GM18861 (cell line): ENCODE results near the gene FXYD6.

Source experiments
- ATAC-seq: cut with Tn5 transposase; IDR thresholded peaks from one replicate; pipeline ENCODE4 v1.9.1; 2021; ENCODE audit not compliant: unreplicated experiment

Gene FXYD6

DNA sequence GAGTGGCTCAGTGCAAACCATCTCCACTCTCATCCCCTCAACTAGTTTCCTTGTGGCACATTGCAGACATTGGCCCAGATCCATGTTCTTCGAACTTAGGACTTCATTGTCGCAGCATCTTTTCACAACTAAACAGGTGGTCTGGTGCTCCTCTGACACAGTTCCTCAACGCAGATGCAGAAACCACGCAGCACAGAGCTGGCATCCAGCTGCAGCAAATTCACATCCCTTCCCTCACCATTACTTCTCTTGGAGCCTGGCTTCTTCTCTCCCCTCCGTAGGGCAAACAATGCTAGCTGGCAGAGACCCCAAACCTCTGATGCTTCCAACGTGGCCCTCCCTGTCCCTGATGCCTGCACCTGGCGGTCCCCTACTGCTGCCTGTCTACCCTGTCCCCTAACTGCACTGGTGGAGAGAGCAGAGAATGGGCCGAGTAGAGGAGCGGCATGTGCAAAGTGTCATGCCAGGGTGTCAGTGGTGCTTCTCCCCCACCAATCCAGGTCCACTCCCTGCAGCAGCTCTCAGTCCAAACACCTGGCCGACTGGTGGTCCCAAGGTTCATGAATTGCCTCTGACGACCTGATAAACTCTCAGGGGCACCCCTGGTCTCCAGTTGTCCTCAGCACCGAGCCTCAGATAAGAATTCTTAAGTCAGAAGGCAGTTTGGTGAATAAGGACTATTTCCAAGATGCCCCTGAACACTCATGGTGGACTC lies 34.6 kb upstream of the FXYD6 start:
- ATAC-seq: no peak

DNA sequence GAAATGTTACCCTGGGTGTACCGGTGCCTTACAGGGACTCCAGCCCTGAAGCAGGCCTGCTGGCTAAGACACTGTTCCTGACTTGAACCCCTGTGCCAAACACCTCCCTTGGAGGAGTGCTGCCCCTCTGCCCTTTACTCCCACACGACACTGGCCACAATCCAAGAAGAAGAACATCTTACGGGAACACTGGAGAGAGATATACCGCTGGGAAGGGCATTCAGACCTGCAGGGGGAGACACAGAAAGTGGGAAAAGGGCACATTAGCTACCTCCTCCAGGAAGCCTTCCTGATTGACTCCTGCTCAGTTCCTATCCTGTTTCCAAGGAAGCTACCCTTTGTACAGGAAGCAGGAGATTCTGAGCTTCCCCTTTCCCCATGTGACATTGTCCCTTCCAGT lies 34.1 kb upstream of the FXYD6 start:
- ATAC-seq: no peak

DNA sequence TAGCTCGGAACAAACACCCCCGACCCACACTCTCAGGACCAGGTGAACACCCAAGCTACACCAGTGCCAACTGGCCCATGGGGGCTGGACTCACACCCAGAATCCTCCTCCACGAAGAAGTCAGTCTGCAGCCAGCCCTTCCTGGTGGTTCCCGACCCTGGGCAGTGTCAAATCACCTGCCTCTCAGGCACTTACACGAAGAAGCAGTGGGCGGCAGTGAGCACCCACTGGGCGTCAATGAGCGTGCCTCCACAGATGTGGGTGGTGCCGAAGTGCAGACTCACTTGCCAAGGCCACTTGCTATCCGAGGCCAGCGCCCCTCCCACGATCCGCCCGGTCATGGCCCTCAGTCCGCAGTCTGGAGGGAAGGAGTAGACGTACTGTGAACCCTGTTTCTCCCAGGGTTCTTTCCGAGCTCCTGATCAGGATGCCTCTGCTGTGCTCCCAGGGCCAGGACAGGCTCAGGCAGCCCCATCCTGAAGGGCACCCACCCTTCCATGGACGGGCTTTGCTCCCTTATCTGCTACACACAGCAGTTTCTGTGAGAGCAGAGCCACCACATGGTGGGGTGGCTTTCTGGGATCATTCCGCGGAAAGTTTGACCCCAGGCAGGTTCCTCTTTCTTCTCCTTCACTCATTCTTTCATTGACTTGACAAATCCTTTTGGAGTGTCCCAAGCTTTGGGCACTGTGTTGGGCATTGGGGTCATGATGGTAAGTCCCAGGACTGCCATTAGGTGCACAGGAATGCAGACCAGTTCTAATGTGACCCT lies 33.3 kb upstream of the FXYD6 start:
- no peak for ATAC-seq

DNA sequence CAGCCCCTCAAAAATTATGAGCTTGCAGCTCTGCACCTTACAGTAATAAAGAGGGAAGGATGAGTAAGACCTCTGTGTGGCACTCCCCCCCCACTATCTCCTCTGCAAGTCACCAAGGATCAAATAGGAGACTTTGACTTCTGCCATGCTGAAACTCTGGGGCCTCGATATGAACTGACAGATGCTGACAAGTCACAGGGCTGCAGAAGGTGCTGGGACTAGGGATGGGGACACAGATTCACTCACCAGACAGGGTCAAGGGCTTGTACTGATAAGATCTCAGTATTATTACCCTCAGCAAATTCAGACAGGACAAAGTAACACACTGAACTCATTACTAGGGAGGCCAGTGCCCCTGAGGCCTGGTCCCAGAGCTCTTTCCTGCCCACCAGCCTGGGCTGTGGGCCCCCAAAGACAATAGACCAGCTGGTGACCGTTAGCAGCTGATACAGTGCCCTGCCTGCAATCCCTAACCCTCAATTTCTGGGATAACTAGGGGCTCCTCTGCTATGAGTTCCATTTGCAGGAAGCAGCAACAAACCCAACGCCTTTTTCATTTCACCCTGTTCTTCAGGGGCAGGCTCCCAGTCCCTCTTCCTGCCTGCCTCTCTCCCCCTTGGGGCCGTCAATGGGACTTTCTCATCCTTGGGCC lies 32.6 kb upstream of the FXYD6 start:
- no peak for ATAC-seq

DNA sequence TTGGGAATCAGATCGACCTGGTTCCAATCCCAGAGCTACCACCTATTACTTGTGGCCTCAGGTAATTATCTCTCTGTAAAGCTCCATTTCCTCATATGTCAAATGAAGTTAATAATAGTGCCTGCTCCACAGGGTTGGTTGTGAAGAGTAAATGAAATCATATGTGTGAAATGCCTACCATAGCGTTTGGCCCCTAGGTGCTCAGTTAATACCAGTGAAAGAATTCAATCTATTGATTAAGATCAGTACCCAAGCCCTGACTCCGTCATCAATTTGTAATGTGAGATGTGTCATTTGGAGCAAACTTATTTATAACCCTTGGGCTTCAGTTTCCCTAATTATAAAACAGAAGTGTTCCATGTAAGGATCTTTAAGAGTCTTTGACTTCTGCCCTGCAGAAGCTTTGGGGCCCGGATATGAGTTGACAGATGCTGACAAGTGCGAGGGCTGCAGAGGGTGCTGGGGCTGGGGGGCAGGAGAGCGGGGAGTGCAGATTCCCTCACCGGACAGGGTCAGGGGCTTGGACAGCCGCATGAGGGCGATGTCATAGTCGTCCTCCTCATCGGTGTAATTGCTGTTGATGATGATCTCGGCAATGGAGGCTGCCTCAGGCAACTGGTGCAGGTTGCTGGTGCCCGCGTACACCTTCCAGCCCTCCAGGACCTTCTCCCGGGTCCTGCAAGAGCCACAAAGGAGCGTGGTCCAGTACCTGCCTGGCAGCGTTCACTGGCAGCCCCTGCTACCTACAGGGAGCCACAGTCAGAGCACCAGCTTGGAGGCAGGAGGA lies 31.8 kb upstream of the FXYD6 start:
- no peak for ATAC-seq

DNA sequence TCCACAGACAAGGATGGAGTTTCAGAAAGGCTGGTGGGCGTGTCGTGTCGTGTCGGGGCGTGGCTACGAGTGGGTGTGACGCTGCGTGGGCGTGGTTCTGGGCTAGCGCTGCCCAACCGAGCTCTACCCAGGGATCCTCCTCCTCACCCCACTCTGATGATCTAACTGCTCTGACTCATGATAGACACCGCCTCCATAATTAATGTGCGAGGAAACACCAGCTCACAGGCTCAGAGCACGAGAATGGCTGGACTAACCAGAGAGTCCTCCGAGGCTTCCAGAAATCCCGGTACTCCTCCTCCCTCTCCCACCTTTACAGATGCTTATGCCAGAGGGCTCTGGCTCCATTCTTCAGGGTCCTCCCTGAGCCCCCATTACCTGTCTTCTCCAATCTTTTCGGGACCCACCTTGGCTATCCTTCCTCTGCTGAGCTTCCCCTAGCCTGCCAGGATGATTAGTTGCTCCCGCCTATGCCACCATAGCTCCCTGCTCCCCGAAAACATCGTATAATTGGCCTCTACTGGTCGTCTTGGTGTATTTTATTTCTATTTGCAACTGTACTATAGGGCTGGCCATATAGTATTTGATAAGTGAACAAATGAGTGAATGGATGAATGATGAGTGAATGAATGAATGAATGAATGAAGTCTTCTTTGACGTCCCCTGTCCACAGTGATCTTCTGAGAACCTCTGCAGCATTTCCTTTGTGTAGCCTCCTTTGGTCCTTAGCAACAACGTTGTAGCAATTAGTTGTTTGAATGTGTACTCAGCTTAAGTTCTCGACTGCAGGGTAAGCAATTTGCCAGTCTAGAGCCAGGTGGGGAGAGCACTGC lies 31.0 kb upstream of the FXYD6 start:
- peak; percentile 76 for ATAC-seq

DNA sequence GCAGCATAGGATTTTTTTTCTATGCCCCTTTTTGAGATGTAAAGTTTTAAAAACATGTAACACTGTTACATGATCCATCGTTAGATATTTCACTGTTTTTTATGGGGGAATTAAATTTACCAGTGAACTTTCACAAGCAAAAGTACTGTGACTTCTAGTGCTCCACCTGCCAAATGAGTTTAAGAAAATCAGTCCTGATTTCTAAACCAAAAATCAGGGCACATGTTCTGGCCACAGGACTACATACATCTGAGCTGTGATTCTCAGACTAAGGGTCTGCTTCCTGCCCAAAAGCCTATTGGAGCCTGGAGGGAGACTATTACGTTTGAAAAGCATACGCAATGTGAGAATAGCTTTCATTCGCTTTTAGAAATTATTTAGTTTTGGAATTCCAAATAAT lies 30.3 kb upstream of the FXYD6 start:
- no peak for ATAC-seq

DNA sequence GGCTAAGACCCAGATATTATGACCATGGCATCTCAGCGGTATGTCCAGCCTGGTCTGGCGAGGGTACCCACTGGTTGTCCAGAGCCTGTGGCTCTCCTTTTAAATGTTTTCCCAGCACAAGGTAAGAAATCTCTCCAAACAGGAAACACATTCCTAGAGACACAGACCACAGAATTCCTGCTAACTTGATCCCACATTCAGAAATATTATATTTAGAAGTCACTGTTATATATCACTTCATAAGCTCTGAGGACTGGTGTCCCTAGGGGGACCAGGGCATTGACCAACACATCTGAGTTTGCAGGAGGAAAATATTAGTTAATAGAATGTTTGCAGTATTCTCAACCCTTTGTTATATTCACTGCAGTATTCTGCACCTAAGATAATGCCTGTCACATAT lies 29.7 kb upstream of the FXYD6 start:
- no peak for ATAC-seq

DNA sequence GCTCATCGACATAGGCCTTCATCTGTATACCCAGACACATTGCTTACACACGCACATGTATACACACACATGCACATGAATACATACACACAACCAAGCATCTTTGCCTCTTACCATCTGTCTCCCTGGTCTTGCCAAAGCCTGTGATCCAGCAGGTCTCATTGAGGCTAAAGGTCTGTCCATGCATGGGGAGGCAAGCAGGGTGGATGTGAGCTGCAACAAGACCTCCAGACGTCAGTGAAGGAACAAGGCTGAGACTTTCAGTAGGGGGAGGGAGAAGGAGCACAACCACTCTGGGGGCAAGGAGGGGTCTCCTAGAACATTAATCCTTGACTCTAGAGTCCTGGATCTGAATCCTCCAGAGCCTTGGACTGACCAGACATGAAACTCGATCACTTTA lies 29.1 kb upstream of the FXYD6 start:
- ATAC-seq: no peak

DNA sequence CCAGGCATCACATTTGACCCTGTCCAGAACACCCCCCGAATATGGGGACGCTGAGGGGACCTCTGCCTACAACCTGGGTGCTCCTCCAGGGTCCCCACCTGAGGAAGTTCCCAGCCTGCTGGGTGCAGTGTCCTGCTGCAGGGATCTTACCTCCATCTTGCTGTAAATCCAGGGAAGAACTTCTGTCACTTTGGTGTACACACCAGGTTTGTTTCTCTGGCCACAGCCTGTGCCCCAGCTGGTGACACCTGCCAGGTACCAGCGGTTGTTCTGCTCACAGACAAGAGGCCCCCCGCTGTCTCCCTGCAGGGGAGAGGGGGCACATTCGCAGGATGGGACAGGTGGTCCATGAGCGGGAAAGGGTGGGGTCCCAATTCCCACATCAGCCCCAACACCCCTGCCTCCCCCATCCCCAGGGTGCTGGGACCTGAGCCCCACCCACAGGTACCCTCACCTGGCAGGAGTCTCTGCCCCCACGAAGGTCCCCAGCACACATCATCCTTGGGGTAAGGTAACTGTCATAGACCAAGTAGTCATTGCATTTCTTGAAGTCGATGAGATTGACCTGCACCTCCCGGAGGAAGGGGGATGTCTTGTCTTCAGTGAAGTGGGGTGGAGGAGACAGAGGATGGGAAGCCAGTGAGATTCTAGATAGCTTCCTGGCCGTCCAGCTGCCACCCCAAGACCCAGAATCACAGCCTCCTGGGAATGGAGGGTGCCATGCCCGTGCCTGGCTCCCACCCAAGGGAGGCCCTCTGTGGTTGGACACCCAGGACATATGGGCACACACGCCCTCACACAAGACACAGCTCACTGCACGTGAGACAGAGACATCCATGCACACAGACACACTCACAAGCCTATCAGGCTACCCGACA lies 27.3 kb upstream of the FXYD6 start:
- no peak for ATAC-seq

DNA sequence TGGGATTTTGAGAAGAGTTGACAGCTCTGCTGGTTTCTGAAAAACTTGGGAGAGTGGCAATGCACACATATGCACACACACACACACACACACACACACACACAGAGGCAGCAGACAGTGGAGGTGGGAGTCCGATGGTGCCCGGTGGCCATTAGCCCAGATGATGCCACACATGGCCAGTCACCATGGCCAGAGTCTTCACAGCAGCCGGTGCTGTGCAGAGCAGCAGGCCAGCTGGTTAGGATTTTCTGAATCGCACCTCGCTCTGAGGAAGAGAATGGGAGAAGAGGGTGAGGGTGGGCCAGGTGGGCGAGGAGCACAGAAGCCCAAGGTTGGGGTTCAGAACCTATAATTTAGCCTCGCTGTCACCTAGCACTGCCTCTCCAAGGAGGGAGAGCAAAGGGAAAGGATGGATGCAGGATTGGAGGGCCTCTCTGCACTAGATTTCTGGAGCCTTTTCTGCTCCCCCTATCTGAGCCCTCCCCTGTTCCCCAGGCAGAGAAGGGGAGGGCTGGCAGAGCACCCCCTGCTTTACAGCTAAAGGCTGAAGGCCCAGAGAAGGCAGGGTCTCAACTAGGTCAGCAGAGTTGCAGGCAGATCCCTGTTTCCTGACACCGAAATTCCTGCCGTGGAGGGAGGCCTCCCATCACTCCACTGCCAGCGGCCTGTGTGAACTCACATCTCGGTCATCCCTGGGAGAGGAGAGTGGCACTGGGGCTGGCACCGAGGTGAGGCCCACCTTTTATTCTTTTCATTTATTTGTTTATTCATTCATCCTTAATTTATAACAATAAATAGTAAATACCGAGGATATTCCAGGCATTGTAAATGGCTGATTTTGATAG lies 25.8 kb upstream of the FXYD6 start:
- no peak for ATAC-seq

DNA sequence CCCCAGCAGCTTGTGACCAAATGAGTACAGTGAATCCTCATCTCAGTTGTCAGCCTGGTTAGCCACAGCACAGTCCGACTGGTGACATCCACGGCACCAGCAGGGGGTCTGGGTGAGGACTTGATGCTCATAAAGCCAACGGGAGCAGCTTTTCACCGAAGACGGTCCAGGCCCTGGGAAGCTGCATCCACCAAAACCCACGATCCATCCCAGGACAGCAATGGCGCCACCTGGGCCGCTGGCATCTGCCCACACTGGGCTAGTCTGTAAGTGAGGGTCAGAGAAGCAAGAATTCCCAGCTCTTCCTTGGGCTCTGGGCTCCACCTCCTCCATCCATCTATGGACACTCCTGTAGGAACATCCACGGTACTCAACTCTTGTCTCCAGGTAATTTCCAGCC lies 25.1 kb upstream of the FXYD6 start:
- no peak for ATAC-seq

DNA sequence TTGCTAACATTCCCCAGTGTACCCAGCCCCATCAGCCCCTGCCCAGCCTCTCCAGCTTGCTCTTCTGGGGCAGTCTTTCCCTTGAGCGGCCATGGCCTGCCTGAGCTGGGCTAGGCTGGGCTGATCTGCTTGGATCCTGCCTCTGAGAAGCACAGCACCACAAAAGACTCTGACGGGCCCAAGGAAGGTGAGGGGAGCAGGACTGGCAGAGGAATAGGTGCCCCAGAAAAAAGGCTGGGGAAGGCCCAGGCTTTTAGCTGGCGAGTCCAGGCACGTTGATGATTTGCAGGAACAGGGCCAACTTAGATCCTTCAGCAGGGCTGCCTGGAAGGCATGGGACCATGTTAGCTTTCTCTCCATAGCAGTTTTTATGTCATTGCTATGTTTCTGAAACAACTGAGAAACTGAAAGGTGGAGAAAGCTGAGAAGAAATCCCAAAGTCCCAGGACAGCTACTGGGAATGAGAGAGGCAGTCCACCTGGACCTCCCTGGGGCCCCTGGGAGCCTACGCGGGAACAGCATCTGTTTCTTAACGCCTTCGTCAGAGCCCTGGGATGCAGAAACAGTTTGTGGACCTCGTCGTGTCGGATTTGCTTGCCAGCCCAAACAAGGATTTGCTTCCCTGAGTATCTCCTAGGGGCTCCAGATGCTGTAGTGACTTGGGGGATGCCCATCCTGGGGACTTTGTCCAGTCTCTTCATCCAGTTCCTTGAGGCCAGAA lies 24.4 kb upstream of the FXYD6 start:
- ATAC-seq: no peak

DNA sequence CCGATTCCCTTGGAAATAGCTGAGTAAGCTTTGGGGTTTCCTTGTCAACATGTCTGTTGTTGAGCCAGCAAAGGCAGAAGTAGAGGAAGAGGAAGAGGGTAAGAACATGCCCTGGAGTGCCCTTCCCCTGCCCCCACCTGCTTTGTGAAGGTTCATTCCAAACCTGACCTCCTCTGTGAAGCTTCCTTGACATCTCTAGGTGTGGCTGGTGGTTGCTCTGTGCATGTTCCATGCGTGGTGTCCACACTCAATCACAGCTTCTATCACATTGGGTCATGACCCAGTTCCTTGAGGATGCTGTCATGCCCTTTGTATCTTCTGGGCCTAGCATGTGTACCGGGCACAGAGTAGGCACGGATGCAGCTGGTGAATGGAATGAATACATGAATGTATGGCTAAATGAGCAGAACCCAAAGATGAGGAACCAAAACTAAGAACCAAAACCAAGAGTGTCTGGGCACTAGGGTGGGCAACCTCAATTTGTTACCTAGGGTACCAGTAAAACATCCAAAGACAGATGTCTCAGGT lies 23.7 kb upstream of the FXYD6 start:
- ATAC-seq: peak; percentile 67

DNA sequence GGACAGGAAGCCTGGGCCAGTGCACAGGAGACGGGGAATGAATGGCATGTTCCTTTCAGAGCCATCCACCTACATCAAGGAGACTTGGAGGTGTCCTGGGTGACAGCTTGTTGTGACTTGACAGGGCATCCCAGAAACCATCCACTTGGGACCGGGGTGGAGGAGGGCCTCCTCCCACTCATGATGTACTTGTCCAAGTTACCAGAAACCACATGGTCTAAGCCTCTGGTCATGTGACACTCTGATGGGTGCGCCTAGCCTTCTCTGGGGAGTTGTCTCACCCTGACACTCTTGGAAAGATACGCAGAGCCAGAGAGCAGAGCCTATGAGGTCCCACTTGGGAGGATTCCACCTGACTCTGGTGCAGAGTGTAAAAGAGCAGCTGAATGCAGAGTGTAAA lies 21.6 kb upstream of the FXYD6 start:
- ATAC-seq: no peak

DNA sequence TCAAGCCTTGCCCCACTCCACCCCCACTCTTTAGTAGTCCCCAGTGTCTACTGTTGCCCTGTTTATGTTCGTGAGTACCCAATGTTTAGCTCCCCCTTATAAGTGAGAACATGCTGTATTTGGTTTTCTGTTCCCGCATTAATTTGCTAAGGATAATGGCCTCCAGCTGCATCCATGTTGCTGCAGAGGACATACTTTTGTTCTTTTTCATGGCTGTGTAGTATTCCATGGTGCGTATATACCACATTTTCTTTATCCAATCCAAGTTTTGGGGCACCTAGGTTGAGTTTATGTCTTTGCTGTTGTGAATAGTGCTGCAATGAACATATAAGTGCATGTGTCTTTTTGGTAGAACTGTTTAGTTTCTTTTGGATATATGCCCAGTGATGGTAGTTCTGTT lies 16.2 kb upstream of the FXYD6 start:
- ATAC-seq: no peak

DNA sequence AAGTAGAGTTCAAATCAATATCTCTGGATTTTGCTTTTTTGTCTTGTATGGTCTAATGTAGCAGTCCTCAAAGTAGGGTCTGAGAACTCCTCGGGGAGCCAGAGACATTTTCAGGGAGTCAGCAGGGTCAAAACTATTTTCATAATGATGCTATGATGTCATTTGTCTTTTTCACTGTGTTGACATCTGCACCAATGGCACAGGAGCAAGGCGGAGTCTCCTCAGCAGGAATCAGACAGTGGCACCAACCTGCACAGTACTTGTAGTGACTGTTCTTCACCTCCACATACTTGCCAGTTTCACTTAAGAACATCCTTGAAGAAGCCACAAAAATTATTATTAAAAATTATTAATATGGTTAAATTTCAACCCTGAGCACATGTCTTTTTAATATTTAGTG lies 14.9 kb upstream of the FXYD6 start:
- no peak for ATAC-seq

DNA sequence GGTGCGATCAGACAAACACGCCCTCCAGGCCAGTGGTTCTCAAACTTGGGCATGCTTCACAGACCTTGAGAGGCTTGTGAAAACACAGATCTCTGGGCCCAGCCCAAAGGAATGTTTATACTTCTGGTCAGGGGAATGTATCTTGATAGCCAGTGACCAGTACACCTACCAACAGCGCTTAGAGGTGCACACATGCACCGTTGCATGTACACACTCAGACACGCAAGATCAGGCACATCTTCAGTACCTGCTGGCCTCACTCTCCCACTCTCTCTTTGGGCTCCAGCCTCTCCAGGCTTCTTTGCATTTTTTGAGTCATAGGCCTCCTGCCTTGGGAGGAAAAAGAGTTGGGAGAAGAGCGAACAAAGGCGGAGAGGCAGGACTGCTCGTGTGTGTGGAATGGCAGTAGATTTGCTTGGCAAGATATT lies 11.7 kb upstream of the FXYD6 start:
- no peak for ATAC-seq
